ENCODE data around the gene PCBP4.
"Not testable (repeated sequence)": the region's sequence is repeated elsewhere in the genome, so short reads cannot be mapped to it uniquely, and the experiment has no call there.

PCBP4 gene

GRCh38 chr3:51993657-51994056 lies 26.4 kb upstream of the PCBP4 start:
- not testable (repeated sequence) for DNase-seq

- no peak for DNase-seq
These were observed 24.9 kb upstream of the PCBP4 start for GRCh38 chr3:51992017-51992682.

GRCh38 chr3:51990501-51990971 lies 23.3 kb upstream of the PCBP4 start:
- DNase-seq, result not testable (repeated sequence)

- no peak for DNase-seq
These were observed 21.3 kb upstream of the PCBP4 start for GRCh38 chr3:51988286-51989146.

- DNase-seq, result no peak
These were observed 20.3 kb upstream of the PCBP4 start for GRCh38 chr3:51987568-51987967.

- DNase-seq, result no peak
These were observed 19.0 kb upstream of the PCBP4 start for GRCh38 chr3:51986010-51986947.

- DNase-seq, result no peak
These were observed 17.8 kb upstream of the PCBP4 start for GRCh38 chr3:51985063-51985462.

GRCh38 chr3:51984269-51984647 lies 17.0 kb upstream of the PCBP4 start:
- DNase-seq, result no peak

GRCh38 chr3:51983578-51984268 lies 16.5 kb upstream of the PCBP4 start:
- DNase-seq, result no peak

GRCh38 chr3:51982838-51983577 lies 15.8 kb upstream of the PCBP4 start, which contains the start of gene ACY1:
Gene ACY1 (plus strand): TSS chr3:51983535. CDS start chr3:51984065, 530 bp downstream.
- DNase-seq, result peak; percentile 61

GRCh38 chr3:51982352-51982837 lies 15.1 kb upstream of the PCBP4 start:
- no peak for DNase-seq

- no peak for DNase-seq
These were observed 13.0 kb upstream of the PCBP4 start for GRCh38 chr3:51980253-51980652.

- no peak for DNase-seq
These were observed 10.9 kb upstream of the PCBP4 start for GRCh38 chr3:51978143-51978502.

- peak; percentile 48 for DNase-seq
These were observed 10.3 kb upstream of the PCBP4 start for GRCh38 chr3:51977446-51978142.

- no peak for DNase-seq
These were observed 8.7 kb upstream of the PCBP4 start for GRCh38 chr3:51975852-51976549.

GRCh38 chr3:51974963-51975851 lies 8.0 kb upstream of the PCBP4 start, which contains the start of gene ABHD14A:
Gene ABHD14A (plus strand): TSS chr3:51975064. CDS start chr3:51975136, 72 bp downstream.
- DNase-seq, result peak; percentile 75

GRCh38 chr3:51974277-51974962 lies 7.2 kb upstream of the PCBP4 start:
- DNase-seq, result no peak

GRCh38 chr3:51971350-51971749 lies 4.1 kb upstream of the PCBP4 start:
- no peak for DNase-seq
